ENCODE results near the gene GPHN.

GPHN gene

GRCh38 chr14:67191768-67192290 is 683.9 kb downstream of the GPHN start:
- no peaks in the 10 kb centered on the region for H3K9me3 ChIP-seq
- H3K4me1 ChIP-seq = no peaks in the 10 kb centered on the region
- no peak for TF ChIP-seq CTCF (IDR thresholded peaks at IDR 0.05; ENCODE audit: low read depth, low read length)
- H3K4me3 ChIP-seq (ENCODE audit: low read depth, low read length) = no peak overlapping the region
- H3K27me3 ChIP-seq = no peaks in the 10 kb centered on the region
- no peaks in the 10 kb centered on the region for H3K36me3 ChIP-seq
- DNase-seq = no peak

- no peak overlapping the region for H3K4me3 ChIP-seq (ENCODE audit: low read depth, low read length)
- H3K27me3 ChIP-seq = no peaks in the 10 kb centered on the region
- no peak for DNase-seq
- no peaks in the 10 kb centered on the region for H3K9me3 ChIP-seq
- H3K36me3 ChIP-seq = no peaks in the 10 kb centered on the region
- H3K4me1 ChIP-seq = no peaks in the 10 kb centered on the region
- TF ChIP-seq CTCF (IDR thresholded peaks at IDR 0.05; ENCODE audit: low read depth, low read length) = no peak
Observed at GRCh38 chr14:67192366-67192765, 684.4 kb downstream of the GPHN start.

GRCh38 chr14:67195279-67195678 is 687.3 kb downstream of the GPHN start:
- H3K27me3 ChIP-seq = no peaks in the 10 kb centered on the region
- H3K4me1 ChIP-seq = no peaks in the 10 kb centered on the region
- TF ChIP-seq CTCF (IDR thresholded peaks at IDR 0.05; ENCODE audit: low read depth, low read length) = no peak
- no peaks in the 10 kb centered on the region for H3K9me3 ChIP-seq
- H3K36me3 ChIP-seq = no peaks in the 10 kb centered on the region
- no peak overlapping the region for H3K4me3 ChIP-seq (ENCODE audit: low read depth, low read length)
- no peak for DNase-seq

GRCh38 chr14:67199016-67199415 is 691.1 kb downstream of the GPHN start:
- Histone ChIP-seq H3K4me1 (no peaks in the 10 kb centered on the region), H3K4me3 (ENCODE audit: low read depth, low read length) (no peak overlapping the region), H3K9me3 (no peaks in the 10 kb centered on the region), H3K27me3 (no peaks in the 10 kb centered on the region), H3K36me3 (no peaks in the 10 kb centered on the region)
- TF ChIP-seq CTCF (IDR thresholded peaks at IDR 0.05; ENCODE audit: low read depth, low read length) = no peak
- no peak for DNase-seq

GRCh38 chr14:67207810-67208209 is 699.9 kb downstream of the GPHN start:
- Histone ChIP-seq H3K36me3 (no peaks in the 10 kb centered on the region), H3K4me1 (no peaks in the 10 kb centered on the region), H3K4me3 (ENCODE audit: low read depth, low read length) (no peak overlapping the region), H3K27me3 (no peaks in the 10 kb centered on the region), H3K9me3 (no peaks in the 10 kb centered on the region)
- TF ChIP-seq CTCF (IDR thresholded peaks at IDR 0.05; ENCODE audit: low read depth, low read length) = no peak
- DNase-seq = no peak

- H3K27me3 ChIP-seq = peaks cover 3% of the 10 kb centered on the region; the same call in 1 of the 2 replicates
- DNase-seq = no peak
- H3K36me3 ChIP-seq = no peaks in the 10 kb centered on the region
- no peak for TF ChIP-seq CTCF (IDR thresholded peaks at IDR 0.05; ENCODE audit: low read depth, low read length)
- no peaks in the 10 kb centered on the region for H3K4me1 ChIP-seq
- H3K4me3 ChIP-seq (ENCODE audit: low read depth, low read length) = no peak overlapping the region
- no peaks in the 10 kb centered on the region for H3K9me3 ChIP-seq
Observed at GRCh38 chr14:67218126-67218525, 710.2 kb downstream of the GPHN start.

All from BE2C (cell line).